ENCODE results near the gene MPRIP.
A peak's percentile ranks its signal among the peaks of the same experiment; 100 is the strongest.

Gene MPRIP

GRCh38 chr17:17029938-17030337 is 12.3 kb upstream of the MPRIP start:
- no peak for DNase-seq

GRCh38 chr17:17030515-17031211 is 11.6 kb upstream of the MPRIP start:
- no peak for DNase-seq

- no peak for DNase-seq
These were observed 10.0 kb upstream of the MPRIP start for GRCh38 chr17:17032131-17032692.

- DNase-seq = no peak
These were observed 8.8 kb upstream of the MPRIP start for GRCh38 chr17:17033466-17033865.

- no peak for DNase-seq
These were observed 8.2 kb upstream of the MPRIP start for GRCh38 chr17:17034026-17034425.

- no peak for DNase-seq
These were observed 7.7 kb upstream of the MPRIP start for GRCh38 chr17:17034496-17035075.

- DNase-seq = no peak
These were observed 6.8 kb upstream of the MPRIP start for GRCh38 chr17:17035490-17035889.

- no peak for DNase-seq
These were observed 6.2 kb upstream of the MPRIP start for GRCh38 chr17:17035920-17036523.

- no peak for DNase-seq
These were observed 5.7 kb upstream of the MPRIP start for GRCh38 chr17:17036524-17036998.

- DNase-seq = no peak
These were observed 2.3 kb upstream of the MPRIP start for GRCh38 chr17:17039911-17040310.

GRCh38 chr17:17041018-17041521 is 1.2 kb upstream of the MPRIP start:
- peak; percentile 41 to 79 for DNase-seq

- DNase-seq = peak; percentile 91 to 94
These were observed 480 bp upstream of the MPRIP start for GRCh38 chr17:17041571-17042383.

- no peak for DNase-seq
These were observed 699 bp downstream of the MPRIP start for GRCh38 chr17:17042851-17043460.

- DNase-seq = no peak
These were observed 1.4 kb downstream of the MPRIP start for GRCh38 chr17:17043461-17044271.

GRCh38 chr17:17044846-17045561 is 2.7 kb downstream of the MPRIP start:
- peak; percentile 31 to 35 for DNase-seq

GRCh38 chr17:17048106-17048505 is 5.8 kb downstream of the MPRIP start:
- no peak for DNase-seq

- no peak for DNase-seq
These were observed 8.4 kb downstream of the MPRIP start for GRCh38 chr17:17050346-17051345.

- DNase-seq = no peak
These were observed 9.1 kb downstream of the MPRIP start for GRCh38 chr17:17051380-17051779.

GRCh38 chr17:17051791-17052461 is 9.7 kb downstream of the MPRIP start:
- DNase-seq = peak in 1 of 2 experiments; percentile 50
